ENCODE results near the gene SH3RF1. TPM values are rescaled to one million over a fixed set of nuclear protein-coding genes. Genes with fewer than 3 reads are reported as not detected.

SH3RF1 gene
- total and polyA plus RNA-seq, 10 of the 15 experiments (the other 5 are each of a cell fraction or from before 2014, with no cell fraction given) = 4.5 to 22.5 (median 10.4) TPM

GRCh38 chr4:169090484-169091215, 180.1 kb downstream of the SH3RF1 start:
- peaks cover 10% of the 10 kb centered on the region for H3K9me3 ChIP-seq (replicated peaks; ENCODE audit: control insufficient read depth, insufficient read depth, low read length)
- no peaks in the 10 kb centered on the region for H4K20me1 ChIP-seq (ENCODE audit: control insufficient read depth, insufficient read depth)
- H3K4me3 ChIP-seq = no peak overlapping the region
- in situ Hi-C loops (cut with MboI) = no loop called here
- no peak for FAIRE-seq
- ChIA-PET CTCF (no interaction called here), RAD21 (ENCODE audit: unreplicated experiment) (interaction anchor here (1.2 kb wide), 1 partner anchor 9 kb away, joined by 3 read pairs; no protein-coding TSS in a partner anchor), SMC1A (ENCODE audit: uncharacterized antibody, unreplicated experiment) (no interaction called here), POLR2A (no interaction called here)
- peak; percentile 93; the same call in 1 of the 2 replicates for TF ChIP-seq CBX5 (IDR thresholded peaks at IDR 0.05; ENCODE audit: low read depth)
- no peak for TF ChIP-seq TCF7 (IDR thresholded peaks at IDR 0.05; ENCODE audit: borderline replicate concordance)
- no peak overlapping the region for H3K4me2 ChIP-seq (ENCODE audit: control insufficient read depth, insufficient read depth)
- no peaks in the 10 kb centered on the region; a peak in 1 of 4 replicates for H3K36me3 ChIP-seq (ENCODE audit: control insufficient read depth in 2 of 2, insufficient read depth in 2 of 2, low read length in 1 of 2)
- 100% methylated on average over 5 of the region's 5 CpGs for WGBS (ENCODE audit: insufficient coverage, insufficient replicate concordance, low lambda C conversion rate, missing lambda C conversion rate)
- H3K27ac ChIP-seq (ENCODE audit: control insufficient read depth, insufficient read depth) = no peak overlapping the region
- no peak overlapping the region for H3K9ac ChIP-seq (ENCODE audit: control insufficient read depth, insufficient read depth, low read length)
- intact Hi-C loops (cut with micrococcal nuclease; ENCODE audit: unreplicated experiment) = no loop called here
- BruUV-seq (replicated peaks) = no TSS peak
- no peaks in the 10 kb centered on the region for H3K27me3 ChIP-seq (replicated peaks in 1 of 2; ENCODE audit: control insufficient read depth in 2 of 2, insufficient read depth in 2 of 2, low read length in 1 of 2)
- no peaks in the 10 kb centered on the region for H3K79me2 ChIP-seq (ENCODE audit: control insufficient read depth, insufficient read depth, low read length)
- H2AFZ ChIP-seq (ENCODE audit: control insufficient read depth, low read depth, low read length) = no peak overlapping the region
- DNase-seq (ENCODE audit: low read depth, low spot score) = no peak
- ATAC-seq = no peak
- H3K4me1 ChIP-seq (ENCODE audit: control insufficient read depth, insufficient read depth, low read length) = peaks cover 10% of the 10 kb centered on the region

DNA sequence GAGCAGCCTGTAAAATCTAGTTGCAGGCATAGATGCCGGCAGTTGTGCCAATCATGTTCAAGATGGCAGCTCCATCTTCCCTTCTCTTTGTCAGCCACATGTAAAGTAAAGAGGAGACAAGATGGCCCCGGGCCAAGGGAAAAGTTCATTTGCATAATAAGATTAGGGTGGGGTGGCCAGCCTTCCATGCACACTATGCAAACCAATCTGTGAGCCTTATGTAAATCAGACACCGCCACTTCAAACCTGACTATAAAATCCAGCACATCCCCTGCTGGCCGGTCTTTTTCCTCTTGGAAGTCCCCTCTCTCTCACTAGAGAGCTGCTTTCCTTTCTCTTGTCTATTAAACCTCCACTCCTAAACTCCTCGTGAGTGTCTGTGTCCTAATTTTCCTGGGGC, 181.8 kb downstream of the SH3RF1 start:
- intact Hi-C loops (cut with micrococcal nuclease; ENCODE audit: unreplicated experiment) (no loop called here), in situ Hi-C loops (cut with MboI) (no loop called here)
- WGBS (ENCODE audit: insufficient coverage, insufficient replicate concordance, low lambda C conversion rate, missing lambda C conversion rate) = 78% methylated on average over 5 of the region's 5 CpGs
- Histone ChIP-seq H3K27me3 (replicated peaks in 1 of 2; ENCODE audit: control insufficient read depth in 2 of 2, insufficient read depth in 2 of 2, low read length in 1 of 2) (no peaks in the 10 kb centered on the region), H3K9me3 (replicated peaks; ENCODE audit: control insufficient read depth, insufficient read depth, low read length) (peaks cover 10% of the 10 kb centered on the region), H3K9ac (ENCODE audit: control insufficient read depth, insufficient read depth, low read length) (no peak overlapping the region), H3K4me2 (ENCODE audit: control insufficient read depth, insufficient read depth) (no peak overlapping the region), H3K27ac (ENCODE audit: control insufficient read depth, insufficient read depth) (no peak overlapping the region), H3K4me3 (no peak overlapping the region), H3K79me2 (ENCODE audit: control insufficient read depth, insufficient read depth, low read length) (no peaks in the 10 kb centered on the region), H3K36me3 (ENCODE audit: control insufficient read depth in 2 of 2, insufficient read depth in 2 of 2, low read length in 1 of 2) (no peaks in the 10 kb centered on the region; a peak in 1 of 4 replicates), H4K20me1 (ENCODE audit: control insufficient read depth, insufficient read depth) (no peaks in the 10 kb centered on the region), H2AFZ (ENCODE audit: control insufficient read depth, low read depth, low read length) (no peak overlapping the region), H3K4me1 (ENCODE audit: control insufficient read depth, insufficient read depth, low read length) (0 out of 2 replicates have a peak, but pooled peaks cover 4% of the 10 kb centered on the region)
- FAIRE-seq (no peak), ATAC-seq (no peak), DNase-seq (ENCODE audit: low read depth, low spot score) (no peak)
- ChIA-PET SMC1A (ENCODE audit: uncharacterized antibody, unreplicated experiment) (no interaction called here), CTCF (no interaction called here), RAD21 (ENCODE audit: unreplicated experiment) (no interaction called here), POLR2A (interaction anchor here (1.7 kb wide), 1 partner anchor 10 kb away, joined by 5 read pairs; no protein-coding TSS in a partner anchor)
- BruUV-seq (replicated peaks) = no TSS peak
- no peak for TF ChIP-seq SUZ12 (IDR thresholded peaks at IDR 0.05; ENCODE audit: unreplicated experiment)
- no peak for TF ChIP-seq TBL1XR1 (IDR thresholded peaks at IDR 0.05; ENCODE audit: low read depth, low read length)
- TF ChIP-seq CEBPB (IDR thresholded peaks at IDR 0.05; ENCODE audit: borderline replicate concordance in 1 of 2, low read depth in 2 of 2, low read length in 2 of 2) = no peak

Data from GM12878 (cell line).